H1 (cell line): ENCODE data around the gene LRRC42. TPM values are rescaled to one million over a fixed set of nuclear protein-coding genes. Genes with fewer than 3 reads are reported as not detected.

Source experiments
- EP300 ChIP-seq, 2 experiments: IDR thresholded peaks; 1 replicate in 1 of 2; 2 replicates in 1 of 2; pipeline ENCODE4 v1.6.1; 2011 to 2012; ENCODE audit warnings: low read depth in 2 of 2, low read length in 2 of 2, mild to moderate bottlenecking in 2 of 2, borderline replicate concordance in 1 of 2, inconsistent platforms in 1 of 2, moderate library complexity in 1 of 2
- JUN ChIP-seq: IDR thresholded peaks from 2 replicates; pipeline ENCODE4 v1.6.1; 2011; ENCODE audit warnings: low read depth, mild to moderate bottlenecking, improper control_type of control experiment, low read length
- JUND ChIP-seq: IDR thresholded peaks from 2 replicates; pipeline ENCODE4 v1.6.1; 2011; ENCODE audit warnings: mild to moderate bottlenecking, improper control_type of control experiment, low read length
- POLR2A ChIP-seq, 2 experiments: IDR thresholded peaks; 1 replicate in 1 of 2; 2 replicates in 1 of 2; pipeline ENCODE4 v1.6.1; 2011; ENCODE audit warnings: low read depth in 2 of 2, low read length in 2 of 2, mild to moderate bottlenecking in 2 of 2; ENCODE audit errors: control extremely low read depth in 1 of 2
- RXRA ChIP-seq: IDR thresholded peaks from 2 replicates; pipeline ENCODE4 v1.6.1; 2011; ENCODE audit warnings: low read depth, mild to moderate bottlenecking, low read length, moderate library complexity; ENCODE audit not compliant: insufficient read depth
- TCF12 ChIP-seq: IDR thresholded peaks from 2 replicates; pipeline ENCODE4 v1.6.1; 2011; ENCODE audit warnings: low read depth, mild to moderate bottlenecking, low read length
- TEAD4 ChIP-seq: IDR thresholded peaks from 2 replicates; pipeline ENCODE4 v1.6.1; 2012; ENCODE audit warnings: low read depth, low read length, inconsistent platforms, mixed read lengths
- YY1 ChIP-seq: IDR thresholded peaks from 2 replicates; pipeline ENCODE4 v1.6.1; 2011; ENCODE audit warnings: low read depth, mild to moderate bottlenecking, low read length
- polyA plus RNA-seq, 7 experiments: library from polyadenylated mRNA; depleted of rRNA in 3 of 7; stranded (reverse) in 5 of 7; unstranded in 2 of 7; fragments of >200 nt in 5 of 7; fragments of 200-250 nt in 2 of 7; gene quantifications; 1 replicate in 5 of 7; 2 replicates in 1 of 7; 4 replicates in 1 of 7; pipeline versions ENCODE4 v1.2.1 to v1.2.3, GENCODE V29; 2011 to 2013; ENCODE audit warnings: missing spikeins in 2 of 7, mixed read lengths in 2 of 7
- total RNA-seq: library from RNA; stranded (reverse); fragmentation: NEBNext Ultra II Directional; extraction: Animal tissue kit (Norgen Biotek cat#: 25700); gene quantifications from 2 replicates; pipeline ENCODE4 v1.2.1, GENCODE V29; 2021
- TF ChIP-seq, protein P1 (sequence below): IDR thresholded peaks from 2 replicates; pipeline ENCODE4 v1.6.1; 2012; ENCODE audit warnings: inconsistent platforms
- TF ChIP-seq, protein P2 (sequence below): IDR thresholded peaks from 2 replicates; pipeline ENCODE4 v1.6.1; 2011; ENCODE audit warnings: low read depth, mild to moderate bottlenecking, low read length; ENCODE audit not compliant: insufficient read depth

The LRRC42 gene
- total and polyA plus RNA-seq, 2 of the 8 experiments (the other 6 are each of a cell fraction or from before 2014, with no cell fraction given) = 38.2 to 54.1 TPM

DNA sequence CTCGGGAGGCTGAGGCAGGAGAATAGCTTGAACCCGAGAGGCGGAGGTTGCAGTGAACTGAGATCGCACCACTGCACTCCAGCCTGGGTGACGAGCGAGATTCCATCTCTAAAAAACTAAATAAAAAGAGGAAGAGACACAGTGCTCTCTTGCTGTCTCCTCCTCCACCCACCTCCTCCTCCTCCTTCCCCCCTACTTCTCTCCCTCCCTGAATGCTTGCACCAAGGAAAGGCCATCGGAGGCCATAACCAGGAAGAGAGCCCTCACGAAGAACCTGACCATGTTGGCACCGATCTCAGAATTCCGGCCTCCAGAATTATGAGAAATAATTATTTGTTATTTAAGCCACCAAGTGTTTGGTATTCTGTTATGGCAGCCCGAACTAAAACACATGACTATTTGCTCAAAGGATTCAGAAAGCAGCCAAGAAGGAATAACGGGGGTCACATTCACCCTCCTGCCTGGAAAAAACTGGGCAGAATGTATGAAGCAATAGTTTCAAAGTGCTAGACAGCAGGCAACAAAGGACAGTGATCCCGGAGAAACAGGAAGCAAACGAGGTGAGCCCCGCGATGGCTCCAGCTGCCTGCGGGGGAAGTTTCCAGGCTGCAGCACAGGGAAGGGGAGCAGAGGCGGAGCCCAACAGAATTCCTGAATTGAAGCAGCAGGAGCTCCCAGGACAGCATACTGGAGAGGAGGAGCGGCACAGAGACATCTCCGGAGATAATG is 36.0 kb downstream of the LRRC42 start (continued):
- TF ChIP-seq POLR2A (IDR thresholded peaks at IDR 0.05; ENCODE audit: control extremely low read depth in 1 of 2, low read depth in 2 of 2, low read length in 2 of 2) = peak in 1 of 2 experiments; percentile 61; a peak in 2 of 3 replicates
- TF ChIP-seq TCF12 = 0 out of 2 replicates have a peak, but pooled peaks have one; percentile 26
- no peak for TF ChIP-seq RXRA
- no peak for TF ChIP-seq EP300 (IDR thresholded peaks at IDR 0.05; ENCODE audit: borderline replicate concordance in 1 of 2, low read depth in 2 of 2, low read length in 2 of 2)
- TF ChIP-seq, protein P1, sequence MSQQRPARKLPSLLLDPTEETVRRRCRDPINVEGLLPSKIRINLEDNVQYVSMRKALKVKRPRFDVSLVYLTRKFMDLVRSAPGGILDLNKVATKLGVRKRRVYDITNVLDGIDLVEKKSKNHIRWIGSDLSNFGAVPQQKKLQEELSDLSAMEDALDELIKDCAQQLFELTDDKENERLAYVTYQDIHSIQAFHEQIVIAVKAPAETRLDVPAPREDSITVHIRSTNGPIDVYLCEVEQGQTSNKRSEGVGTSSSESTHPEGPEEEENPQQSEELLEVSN = no peak; the same call in 1 of the 2 replicates
- TF ChIP-seq, protein P2, sequence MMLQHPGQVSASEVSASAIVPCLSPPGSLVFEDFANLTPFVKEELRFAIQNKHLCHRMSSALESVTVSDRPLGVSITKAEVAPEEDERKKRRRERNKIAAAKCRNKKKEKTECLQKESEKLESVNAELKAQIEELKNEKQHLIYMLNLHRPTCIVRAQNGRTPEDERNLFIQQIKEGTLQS = no peak
- TF ChIP-seq JUN = no peak
- peak; percentile 57; the same call in 1 of the 2 replicates for TF ChIP-seq TEAD4
- no peak for TF ChIP-seq JUND
- TF ChIP-seq YY1 = no peak
